NCI-H1105 (cell line): ENCODE results near the gene LPP.

ENCODE experiments used
- DNase-seq: peaks from one replicate; lab custom pipeline; 2025; lab: John Stamatoyannopoulos, UW

Gene LPP

DNA sequence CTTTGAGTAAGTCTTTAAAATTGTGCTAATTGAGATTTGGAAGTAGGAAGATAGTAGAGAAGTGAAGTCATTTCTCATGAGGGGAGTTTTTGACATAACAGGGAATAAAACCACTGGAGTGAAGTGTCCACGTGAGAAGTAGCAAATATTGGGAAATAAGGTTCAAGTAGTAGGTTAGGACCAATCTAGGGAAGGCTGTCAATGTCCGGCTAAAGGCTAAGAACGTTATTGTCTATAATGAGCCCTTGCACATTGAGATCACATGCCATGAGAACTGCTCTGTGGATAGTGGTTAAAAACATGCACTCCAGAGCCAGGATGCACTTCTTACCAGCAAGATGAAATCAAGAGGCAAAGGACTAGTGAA lies 557.9 kb downstream of the LPP start:
- DNase-seq = no peak

DNA sequence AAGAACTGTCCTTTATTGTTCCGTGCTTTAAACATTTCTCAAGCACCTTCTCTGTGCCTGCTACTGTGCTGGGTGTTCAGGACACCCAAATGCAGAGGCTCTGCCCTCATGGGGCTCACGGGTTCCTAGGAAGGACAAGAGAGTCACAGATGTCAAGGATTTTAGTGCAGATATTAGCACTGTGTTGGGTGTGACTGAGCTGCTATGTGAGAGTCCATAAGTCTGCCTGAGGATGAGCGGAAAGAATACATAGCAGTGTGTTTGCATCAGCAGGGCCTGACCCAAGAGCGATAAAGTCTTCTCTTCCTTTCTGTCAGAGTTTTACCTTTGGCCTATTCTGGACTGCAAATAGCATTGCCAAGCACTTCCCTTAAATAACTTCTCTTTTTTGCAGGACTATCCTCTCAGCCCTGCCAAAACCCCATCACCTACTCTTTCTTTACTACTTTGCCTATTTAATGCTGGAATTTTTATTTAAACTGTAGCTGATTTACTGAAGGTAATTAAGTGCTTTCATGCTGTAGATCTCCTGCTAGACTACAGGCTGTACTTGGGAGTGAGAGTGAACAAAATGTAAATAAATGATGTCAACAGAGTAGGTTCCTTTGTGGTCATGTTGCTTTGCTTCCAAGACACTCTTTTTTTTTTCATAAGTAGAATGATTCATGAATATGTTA lies 558.4 kb downstream of the LPP start:
- no peak for DNase-seq

DNA sequence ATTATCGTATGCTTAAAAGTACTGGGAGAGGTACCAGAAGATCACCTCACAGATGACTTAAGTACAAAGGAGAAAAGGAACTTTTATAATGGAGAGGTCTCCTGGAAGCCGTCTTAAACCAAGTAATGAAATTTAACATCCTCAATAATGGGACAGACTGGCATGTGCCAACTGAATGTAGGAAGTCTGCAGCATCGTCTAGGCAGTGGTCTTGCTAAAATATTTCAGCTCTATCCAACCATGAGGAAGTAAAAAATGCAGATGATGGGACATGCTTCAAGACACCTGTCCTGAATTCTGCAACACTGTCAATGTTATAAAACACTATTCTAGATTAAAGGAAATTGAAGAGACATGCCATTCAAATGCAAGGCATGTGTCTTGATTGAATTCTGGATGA lies 559.0 kb downstream of the LPP start:
- no peak for DNase-seq

DNA sequence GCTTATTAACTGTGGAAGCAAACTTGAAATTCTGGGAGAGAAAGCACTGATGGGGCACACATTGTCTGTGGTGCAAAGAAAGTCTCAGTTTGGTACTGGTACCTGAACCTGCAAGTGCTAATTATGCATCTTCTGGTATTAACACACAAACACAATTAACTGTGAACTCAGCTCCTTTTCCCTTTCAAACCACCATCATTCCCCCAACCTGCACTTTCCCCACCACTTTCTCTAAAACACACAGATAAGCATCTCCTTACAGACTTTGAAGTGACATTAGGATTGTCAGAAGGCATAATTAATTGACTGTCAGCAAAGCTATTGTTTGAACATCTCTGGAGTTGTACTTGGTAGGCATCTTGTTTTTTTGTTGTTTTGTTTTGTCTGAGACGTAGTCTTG lies 565.6 kb downstream of the LPP start:
- no peak for DNase-seq

DNA sequence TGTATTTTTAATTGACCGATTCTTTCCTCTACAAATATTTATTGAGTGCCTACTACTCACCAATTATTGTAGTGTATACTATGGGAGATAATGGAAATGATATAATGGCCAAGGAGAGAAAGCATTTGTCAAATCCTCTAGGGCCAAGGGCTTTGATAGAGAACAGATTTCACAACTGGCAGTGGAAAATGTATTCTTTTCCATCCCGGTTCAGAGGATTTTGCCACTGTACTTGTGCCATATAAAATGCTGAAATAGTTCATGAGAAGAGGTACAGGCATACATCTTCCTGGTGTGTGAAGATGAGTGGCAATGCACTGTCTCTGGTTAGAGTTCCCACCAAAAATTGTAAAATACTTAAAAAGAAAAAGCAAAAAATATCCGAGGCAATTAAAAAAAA lies 566.3 kb downstream of the LPP start:
- no peak for DNase-seq

DNA sequence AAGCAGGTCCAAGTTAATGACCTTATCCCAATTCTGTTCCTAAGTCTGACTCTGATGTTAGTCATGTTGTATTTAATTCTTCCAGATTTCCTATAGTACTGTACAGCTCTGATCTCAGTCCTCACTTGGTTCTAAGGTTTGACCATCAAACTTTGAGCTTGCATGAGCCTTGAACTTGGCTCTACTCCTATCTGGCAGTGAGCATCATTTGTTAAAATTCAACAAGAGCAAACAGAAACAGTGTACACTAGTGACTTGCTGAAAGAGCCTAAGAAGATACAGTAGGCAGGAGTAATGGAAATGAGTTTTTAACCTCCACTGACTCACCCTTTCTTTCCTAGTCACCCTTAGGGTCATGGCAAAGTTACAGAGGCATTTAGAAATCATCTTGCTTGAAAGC lies 566.7 kb downstream of the LPP start:
- DNase-seq = no peak

DNA sequence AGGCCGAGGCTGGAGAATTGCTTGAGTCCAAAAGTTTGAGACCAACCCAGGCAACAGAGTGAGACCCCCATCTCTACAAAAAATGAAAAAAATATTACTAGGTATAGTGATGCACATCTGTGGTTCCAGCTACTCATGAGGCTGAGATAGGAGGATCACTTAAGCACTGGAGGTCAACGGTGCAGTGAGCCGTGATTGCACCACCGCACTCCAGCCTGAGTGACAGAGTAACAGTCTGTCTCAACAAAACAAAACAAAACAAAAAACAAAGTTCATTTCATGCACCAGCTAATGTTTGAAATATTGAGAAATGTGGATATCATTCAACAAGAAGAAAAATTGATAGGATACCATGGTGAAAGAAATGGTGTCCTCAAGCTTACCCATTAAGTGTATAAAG lies 567.4 kb downstream of the LPP start:
- no peak for DNase-seq

DNA sequence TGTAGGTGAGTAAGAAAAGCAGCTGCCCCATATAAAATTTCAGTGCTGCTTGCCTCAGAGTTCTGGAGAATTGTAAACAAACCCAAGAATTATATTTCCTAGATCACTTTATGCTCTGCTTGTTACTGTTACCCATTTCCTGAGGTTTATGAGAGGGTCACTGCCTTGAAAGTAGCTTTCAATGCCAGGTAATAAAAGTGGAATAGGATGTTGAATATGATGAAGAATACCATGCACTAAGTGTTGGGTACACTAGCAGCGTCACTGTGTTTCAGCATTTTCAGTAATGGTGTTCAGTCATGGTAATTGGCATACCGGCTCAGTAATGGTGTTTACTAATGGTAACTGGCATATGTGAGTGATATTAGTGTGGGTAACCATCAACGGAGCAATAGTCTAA lies 568.0 kb downstream of the LPP start:
- DNase-seq = no peak

DNA sequence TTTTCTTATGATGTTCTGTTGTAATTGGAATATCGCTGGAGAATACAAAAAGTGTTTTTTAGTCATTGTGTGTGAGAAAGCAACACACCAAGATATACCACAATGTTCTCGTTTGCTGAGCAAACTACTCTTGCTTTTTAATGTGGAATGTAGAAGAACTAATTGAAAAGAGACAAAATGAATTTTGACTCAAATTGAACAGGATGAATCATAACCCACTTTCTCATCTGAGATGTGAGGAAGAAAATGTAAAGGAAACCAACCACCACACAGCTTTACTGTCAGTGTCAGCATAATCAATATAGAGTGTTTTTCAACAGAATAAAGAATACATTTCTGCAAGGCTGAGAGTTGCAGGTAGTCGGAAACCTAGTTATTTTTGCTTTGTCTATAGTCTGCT lies 569.0 kb downstream of the LPP start:
- DNase-seq = no peak

DNA sequence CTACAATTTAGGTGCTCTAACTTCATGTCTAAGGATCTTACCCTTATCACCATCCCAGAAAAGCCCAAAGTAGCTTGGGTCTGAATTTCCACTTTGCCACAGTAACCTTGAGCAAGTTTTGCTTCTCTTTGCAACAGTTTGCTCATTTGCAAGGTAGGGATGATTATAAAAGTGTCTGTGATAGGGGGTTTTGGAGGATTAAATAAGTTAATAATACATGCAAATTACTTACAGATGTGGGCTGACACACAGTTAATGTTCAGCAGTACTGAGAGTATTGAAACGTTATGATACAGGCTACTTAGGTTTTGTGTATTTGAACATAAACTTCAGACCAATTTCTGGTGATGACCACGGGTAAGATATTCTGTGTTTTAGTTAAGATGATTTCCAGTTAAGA lies 573.1 kb downstream of the LPP start:
- no peak for DNase-seq

DNA sequence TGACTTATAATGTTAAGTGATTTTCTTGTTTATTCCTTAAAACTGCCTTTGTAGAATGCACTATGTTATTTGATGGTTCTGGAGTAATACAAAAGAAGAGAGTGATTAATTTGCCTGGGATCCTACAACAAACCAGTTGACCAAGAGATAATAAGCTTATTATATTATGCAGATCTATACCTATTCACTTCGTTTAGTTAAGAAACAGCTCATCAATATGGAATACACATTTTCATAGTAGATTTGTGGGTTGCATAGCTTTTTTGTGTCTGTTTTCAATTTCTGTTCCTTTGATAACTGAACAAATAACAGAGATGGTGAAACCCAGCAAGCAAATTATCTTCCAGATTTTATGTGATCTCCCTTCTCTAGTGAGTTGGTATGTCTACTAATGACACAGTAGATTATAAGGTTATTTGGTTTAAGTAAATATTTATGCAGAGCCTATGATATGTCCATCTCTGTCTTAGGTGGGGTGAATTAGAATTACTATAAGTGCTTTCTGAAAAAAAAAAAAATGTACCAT lies 574.5 kb downstream of the LPP start:
- DNase-seq = no peak

DNA sequence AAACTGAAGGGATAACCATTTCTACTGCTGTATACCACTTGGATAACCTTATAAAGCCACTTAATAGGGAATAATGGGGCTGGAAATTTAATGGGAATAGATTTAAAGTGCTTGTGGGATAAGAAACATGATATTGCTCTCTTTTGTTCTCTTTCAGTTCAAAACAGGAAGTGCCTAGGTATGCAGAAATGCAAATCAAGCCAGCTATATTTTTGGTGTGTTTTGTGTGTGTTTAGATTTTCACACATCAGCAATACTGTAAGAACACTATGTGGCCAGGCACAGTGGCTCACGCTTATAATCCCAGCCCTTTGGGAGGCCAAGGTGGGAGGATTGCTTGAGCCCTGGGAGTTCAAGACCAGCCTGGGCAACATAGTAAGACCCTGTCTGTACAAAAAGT lies 575.5 kb downstream of the LPP start:
- no peak for DNase-seq

DNA sequence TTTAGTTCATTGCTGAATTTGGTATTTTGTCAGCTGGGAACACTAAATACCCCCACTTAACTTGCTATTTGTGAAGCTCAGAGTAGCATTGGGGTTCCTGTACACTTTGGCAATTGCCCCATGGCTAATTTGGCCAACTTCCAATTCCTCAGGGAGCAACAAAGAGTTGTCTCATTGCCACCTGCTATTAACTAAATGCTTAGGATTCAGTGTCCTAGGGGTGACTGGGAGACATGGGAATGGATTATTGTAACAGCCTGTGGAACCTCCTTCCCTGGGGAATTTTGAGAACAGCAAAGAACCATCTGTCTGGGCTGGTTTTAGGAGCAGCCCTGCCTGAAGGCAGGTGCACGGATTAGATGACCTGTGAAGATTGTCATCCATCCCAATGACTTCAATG lies 580.4 kb downstream of the LPP start:
- peak; percentile 100 for DNase-seq

DNA sequence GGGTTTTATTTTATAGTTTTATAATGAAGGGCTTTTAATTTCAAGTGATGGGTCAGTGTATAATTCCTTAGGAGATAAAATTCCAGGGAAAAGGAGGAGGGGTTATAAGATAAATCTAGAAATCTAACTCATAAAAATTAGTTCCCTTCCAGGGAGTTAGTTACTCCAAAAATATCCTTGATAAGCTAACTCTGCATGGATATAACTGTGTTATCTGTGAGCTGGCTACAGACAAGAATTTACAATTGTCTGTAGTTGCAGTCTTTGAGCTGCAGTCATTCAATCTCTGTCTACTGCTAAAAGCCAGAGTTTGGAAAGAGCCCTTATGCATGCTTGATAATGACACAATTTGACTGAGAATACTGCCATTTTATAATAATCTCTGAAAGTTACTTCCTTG lies 585.6 kb downstream of the LPP start:
- DNase-seq = no peak

DNA sequence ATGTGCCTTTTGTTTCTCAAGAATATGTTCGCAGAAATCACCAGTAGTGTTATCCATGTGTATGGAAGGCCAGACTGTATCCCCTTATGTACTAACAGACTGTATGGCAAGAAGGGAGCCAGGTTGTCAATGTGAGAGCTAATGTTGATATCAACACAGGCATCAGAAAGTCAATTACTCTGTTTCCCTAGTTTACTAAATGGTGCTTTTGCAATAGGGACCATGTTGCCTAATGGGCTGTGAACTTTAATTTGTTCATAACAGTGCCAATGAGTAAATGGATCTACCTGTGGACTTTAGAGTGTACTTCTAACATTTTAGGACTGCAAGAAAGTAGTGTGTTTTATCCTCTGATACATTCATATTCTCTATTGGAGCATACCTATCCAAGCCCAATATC lies 586.1 kb downstream of the LPP start:
- no peak for DNase-seq

DNA sequence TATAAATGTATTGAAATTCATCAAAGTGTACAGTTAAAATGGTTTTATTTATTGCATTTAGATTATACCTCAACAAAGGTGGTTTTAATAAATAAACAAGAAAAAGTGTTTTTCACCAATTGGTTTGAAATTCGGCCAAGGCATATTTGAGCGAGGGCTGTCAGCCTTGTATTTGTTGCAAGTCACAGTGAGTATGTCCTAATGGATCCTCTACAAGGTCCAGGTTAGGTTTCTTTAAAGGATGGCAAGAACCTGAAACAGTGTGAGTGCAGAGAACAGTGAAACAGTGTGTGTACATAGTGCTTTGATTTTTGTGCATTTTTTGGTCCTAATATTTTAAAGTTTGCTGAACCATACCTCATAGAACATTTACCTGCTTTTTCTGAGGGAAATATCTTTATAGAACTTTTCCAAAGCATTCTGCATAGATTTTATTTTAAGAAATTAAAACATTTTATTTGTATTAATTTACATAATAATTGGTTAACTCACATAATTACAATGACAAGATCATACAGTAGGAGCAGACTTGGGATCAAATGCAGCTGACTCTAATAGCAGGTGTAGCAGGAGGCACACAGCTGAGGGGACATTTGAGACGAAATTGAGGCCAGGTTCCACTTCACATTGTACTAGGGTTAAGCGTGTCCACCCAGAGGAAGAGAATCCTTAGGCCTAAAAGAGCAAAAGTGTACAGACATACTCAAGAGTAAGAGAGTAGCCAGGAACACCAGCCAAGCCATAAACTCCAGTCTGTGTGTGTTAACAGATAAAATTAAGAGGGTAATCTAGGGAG lies 589.0 kb downstream of the LPP start:
- DNase-seq = no peak

DNA sequence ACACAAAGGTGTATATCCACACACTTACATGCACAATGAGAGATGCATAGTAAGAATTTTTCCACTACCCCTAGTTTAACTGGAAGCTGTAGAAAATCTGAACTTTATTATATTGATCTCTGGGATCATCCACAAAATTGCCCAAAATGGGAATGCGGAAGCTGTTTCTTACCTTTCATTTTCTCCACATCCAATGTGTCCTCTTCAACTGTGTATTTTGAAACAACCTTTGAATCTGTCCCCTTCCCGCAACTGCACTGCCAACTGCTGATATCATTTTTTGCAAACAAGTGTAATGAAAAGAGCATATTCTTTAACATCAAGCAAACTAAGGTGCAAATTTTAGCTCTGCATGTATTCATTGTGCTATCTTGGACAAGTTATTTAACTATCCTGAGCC lies 590.2 kb downstream of the LPP start:
- no peak for DNase-seq

DNA sequence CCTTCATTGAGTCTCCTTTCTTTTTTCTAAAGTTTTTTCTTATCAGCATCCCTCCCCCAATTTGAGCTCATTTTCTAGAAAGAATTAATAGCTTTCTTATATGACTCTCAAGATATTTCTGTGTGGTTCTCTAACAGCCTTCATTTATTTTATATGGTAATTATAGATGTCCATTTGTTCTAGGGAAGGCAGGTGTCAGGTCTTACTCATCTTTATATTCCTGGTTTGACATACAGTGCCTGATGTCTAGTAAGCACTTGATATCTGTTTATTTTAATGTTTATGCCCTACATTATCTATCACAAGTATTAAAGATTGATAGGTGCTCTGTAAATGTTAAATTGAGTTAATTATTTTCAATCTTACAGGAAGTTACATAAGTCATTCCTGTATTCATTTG lies 591.1 kb downstream of the LPP start:
- no peak for DNase-seq

DNA sequence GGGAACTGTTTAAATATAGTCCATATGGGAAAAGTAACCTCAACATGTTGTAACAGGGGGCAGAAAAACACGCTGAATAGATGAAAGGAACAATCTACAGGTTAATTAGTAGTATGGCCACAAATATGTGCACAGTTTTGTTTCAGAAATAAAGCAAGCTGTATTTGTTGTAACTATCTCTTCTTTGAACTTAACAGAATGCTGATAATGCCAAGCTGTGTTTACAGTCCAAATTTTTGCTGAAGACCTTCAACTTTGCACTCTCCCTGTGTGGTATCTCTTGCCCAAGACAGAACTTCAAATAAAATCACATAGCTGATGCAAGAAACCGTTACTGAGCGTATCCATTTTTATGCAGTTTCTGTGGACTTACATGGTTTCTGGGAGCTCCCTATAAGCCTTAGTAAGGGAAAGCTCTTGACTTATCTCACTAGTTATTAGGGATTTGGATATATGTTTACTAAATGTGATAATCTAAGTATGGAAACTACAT lies 592.4 kb downstream of the LPP start:
- DNase-seq = no peak

DNA sequence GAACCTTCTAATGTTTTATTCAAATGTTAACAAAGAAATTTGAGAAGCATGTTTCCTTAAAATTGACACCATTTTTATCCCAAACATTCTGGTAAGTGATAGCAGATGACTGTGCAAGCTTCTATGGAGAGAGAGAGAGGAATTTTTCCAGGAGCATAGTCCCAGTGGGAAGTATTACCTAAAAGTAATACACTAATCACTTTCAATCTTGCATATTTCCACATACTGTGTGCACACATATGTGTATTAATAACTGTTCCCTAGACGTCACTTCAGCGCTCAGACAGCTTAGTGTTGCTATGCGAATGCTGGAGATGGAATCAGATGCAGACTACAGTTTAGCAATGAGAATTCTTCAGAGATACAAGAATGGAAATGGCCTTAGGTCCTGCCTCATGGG lies 593.5 kb downstream of the LPP start:
- no peak for DNase-seq

DNA sequence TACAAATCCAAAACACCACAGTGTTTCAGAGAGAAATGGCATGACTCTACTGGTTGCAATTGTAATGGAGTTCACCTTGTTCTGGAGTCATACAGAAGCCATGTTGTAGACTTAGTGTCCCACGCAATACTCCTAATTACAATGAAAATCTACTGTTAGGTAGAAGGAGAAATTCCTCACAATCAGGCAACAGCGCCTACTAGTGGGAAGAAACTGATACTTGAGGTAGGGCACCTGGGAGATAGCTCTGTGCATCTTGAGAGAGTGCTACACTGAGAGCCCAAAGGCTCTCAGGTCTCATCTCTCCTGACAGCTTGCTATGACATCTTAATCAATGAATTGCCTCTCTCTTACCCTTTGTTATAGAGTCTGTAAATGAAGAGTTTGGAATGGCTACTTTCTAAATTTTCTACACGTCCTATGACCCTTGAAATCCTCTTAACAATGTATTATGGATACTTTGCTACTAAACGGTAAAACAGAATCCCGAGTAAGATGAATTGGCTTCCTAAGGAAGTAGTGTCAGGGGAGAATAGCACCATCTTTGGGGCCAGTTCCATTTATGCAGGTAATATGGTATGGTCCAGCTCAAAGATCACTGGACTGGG lies 595.2 kb downstream of the LPP start:
- DNase-seq = no peak

DNA sequence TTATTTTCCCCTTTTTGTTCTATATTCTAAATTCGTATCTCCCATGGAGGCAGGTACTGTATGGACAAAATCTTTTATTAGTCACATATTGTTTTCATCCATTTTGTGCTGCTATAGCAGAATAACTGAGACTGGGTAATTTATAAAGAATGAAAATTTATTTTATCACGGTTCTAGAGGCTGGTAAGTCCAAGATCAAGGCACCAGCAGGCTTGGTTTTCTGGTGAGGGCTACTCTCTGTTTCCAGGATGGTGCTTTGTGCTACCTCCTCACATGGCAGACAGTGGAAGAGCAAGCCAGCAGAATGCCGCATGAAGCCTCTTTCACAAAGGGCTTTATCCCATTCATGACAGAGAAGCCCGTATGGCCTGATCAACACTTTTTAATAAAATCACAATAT lies 595.9 kb downstream of the LPP start:
- no peak for DNase-seq

DNA sequence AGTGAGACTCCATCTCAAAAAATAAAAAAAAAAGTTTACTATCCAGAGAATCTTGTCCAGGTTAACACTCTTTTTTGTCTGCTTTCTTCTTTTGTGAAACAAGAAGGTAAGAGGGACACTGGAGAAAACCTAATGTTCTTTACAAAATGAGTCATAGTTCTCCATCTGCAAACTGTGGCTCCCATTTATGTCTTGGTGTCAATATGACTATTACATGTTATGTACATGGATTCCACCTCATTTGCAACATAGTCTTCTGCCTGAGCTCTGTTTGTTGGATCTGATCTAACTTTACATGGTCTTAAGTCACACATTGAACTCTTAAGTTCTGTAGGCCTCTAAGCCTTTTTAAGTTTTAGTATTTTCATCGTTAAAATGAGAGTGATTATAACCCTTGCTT lies 596.7 kb downstream of the LPP start:
- DNase-seq = no peak
